Thoracic aorta (tissue), 2 donors: Measurements from ENCODE around the gene TRAF3IP1. TPM values are rescaled to one million over a fixed set of nuclear protein-coding genes. Genes with fewer than 3 reads are reported as not detected.

Experiments used
- ATAC-seq: fragments of 150-250 bp; one replicate; pipeline ENCODE4 v1.8.0; 2017; ENCODE audit warnings: low read depth; ENCODE audit not compliant: insufficient number of reproducible peaks, low FRiP score
- DNase-seq: peaks from one replicate; pipeline ENCODE4 v3.0.0-alpha.2; 2020; ENCODE audit warnings: low spot score
- H3K27ac ChIP-seq, 2 donors: fragments of 200-600 bp; sonication (generic); 1 replicate in 1 of 2; 2 replicates in 1 of 2; pipeline ENCODE4 v1.5.1; 2016; ENCODE audit warnings: mild to moderate bottlenecking in 2 of 2, moderate library complexity in 2 of 2
- H3K27me3 ChIP-seq: fragments of 200-600 bp; sonication (generic); replicated peaks from 2 replicates; pipeline ENCODE4 v1.6.0; 2016; ENCODE audit warnings: mild to moderate bottlenecking; ENCODE audit not compliant: insufficient read depth
- H3K36me3 ChIP-seq: fragments of 200-600 bp; sonication (generic); one replicate; pipeline ENCODE4 v1.5.1; 2016
- H3K4me1 ChIP-seq, 2 donors: fragments of 200-600 bp; sonication (generic); 1 replicate in 1 of 2; 2 replicates in 1 of 2; pipeline versions ENCODE4 v1.5.1 to v1.6.0; 2016; ENCODE audit warnings: low read depth in 2 of 2, mild to moderate bottlenecking in 1 of 2; ENCODE audit not compliant: control insufficient read depth in 1 of 2
- H3K4me3 ChIP-seq: fragments of 200-600 bp; sonication (generic); 2 replicates; pipeline ENCODE4 v1.5.1; 2016; ENCODE audit warnings: mild to moderate bottlenecking
- H3K9me3 ChIP-seq: fragments of 200-600 bp; sonication (generic); 2 replicates; pipeline ENCODE4 v1.5.1; 2016
- total RNA-seq, 2 donors: library from RNA; depleted of rRNA; stranded (reverse); fragments of >200 nt; gene quantifications; one replicate each; pipeline versions ENCODE4 v1.1.0 to v1.2.3, GENCODE V29; 2016
- TF ChIP-seq, protein P1 (sequence below): fragments of 200-600 bp; sonication (generic); IDR thresholded peaks from one replicate; pipeline ENCODE4 v1.5.1; 2019; ENCODE audit warnings: antibody characterized with exemption

TRAF3IP1 gene
- total RNA-seq, 2 donors from 2014 or later, result 19.4 to 23.7 TPM

GRCh38 chr2:238338710-238339394 lies 18.5 kb downstream of the TRAF3IP1 start:
- H3K9me3 ChIP-seq, result no peaks in the 10 kb centered on the region
- no peak for DNase-seq
- H3K4me1 ChIP-seq, result no peaks in the 10 kb centered on the region
- no peak overlapping the region for H3K27ac ChIP-seq
- H3K27me3 ChIP-seq, result no peaks in the 10 kb centered on the region
- H3K36me3 ChIP-seq, result peaks cover 15% of the 10 kb centered on the region
- TF ChIP-seq, protein P1, sequence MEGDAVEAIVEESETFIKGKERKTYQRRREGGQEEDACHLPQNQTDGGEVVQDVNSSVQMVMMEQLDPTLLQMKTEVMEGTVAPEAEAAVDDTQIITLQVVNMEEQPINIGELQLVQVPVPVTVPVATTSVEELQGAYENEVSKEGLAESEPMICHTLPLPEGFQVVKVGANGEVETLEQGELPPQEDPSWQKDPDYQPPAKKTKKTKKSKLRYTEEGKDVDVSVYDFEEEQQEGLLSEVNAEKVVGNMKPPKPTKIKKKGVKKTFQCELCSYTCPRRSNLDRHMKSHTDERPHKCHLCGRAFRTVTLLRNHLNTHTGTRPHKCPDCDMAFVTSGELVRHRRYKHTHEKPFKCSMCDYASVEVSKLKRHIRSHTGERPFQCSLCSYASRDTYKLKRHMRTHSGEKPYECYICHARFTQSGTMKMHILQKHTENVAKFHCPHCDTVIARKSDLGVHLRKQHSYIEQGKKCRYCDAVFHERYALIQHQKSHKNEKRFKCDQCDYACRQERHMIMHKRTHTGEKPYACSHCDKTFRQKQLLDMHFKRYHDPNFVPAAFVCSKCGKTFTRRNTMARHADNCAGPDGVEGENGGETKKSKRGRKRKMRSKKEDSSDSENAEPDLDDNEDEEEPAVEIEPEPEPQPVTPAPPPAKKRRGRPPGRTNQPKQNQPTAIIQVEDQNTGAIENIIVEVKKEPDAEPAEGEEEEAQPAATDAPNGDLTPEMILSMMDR, result no peak
- no peak overlapping the region for H3K4me3 ChIP-seq
- no peak for ATAC-seq

GRCh38 chr2:238339395-238339780 lies 19.1 kb downstream of the TRAF3IP1 start:
- Histone ChIP-seq H3K4me1 (no peaks in the 10 kb centered on the region), H3K27ac (no peak overlapping the region), H3K27me3 (no peaks in the 10 kb centered on the region), H3K36me3 (peaks cover 15% of the 10 kb centered on the region), H3K9me3 (no peaks in the 10 kb centered on the region), H3K4me3 (no peak overlapping the region)
- TF ChIP-seq, protein P1, result no peak
- DNase-seq, result no peak
- no peak for ATAC-seq

GRCh38 chr2:238339814-238340213 lies 19.5 kb downstream of the TRAF3IP1 start:
- Histone ChIP-seq H3K4me3 (no peak overlapping the region), H3K27ac (no peak overlapping the region), H3K4me1 (no peaks in the 10 kb centered on the region), H3K9me3 (no peaks in the 10 kb centered on the region), H3K27me3 (no peaks in the 10 kb centered on the region), H3K36me3 (peaks cover 15% of the 10 kb centered on the region)
- DNase-seq (no peak), ATAC-seq (no peak)
- TF ChIP-seq, protein P1, result no peak

- no peaks in the 10 kb centered on the region for H3K9me3 ChIP-seq
- no peak for DNase-seq
- TF ChIP-seq, protein P1, result no peak
- H3K27me3 ChIP-seq, result no peaks in the 10 kb centered on the region
- no peaks in the 10 kb centered on the region for H3K4me1 ChIP-seq
- H3K4me3 ChIP-seq, result no peak overlapping the region
- peaks cover 15% of the 10 kb centered on the region for H3K36me3 ChIP-seq
- H3K27ac ChIP-seq, result no peak overlapping the region
- ATAC-seq, result no peak
These were observed 21.2 kb downstream of the TRAF3IP1 start for GRCh38 chr2:238341536-238341935.

- H3K4me1 ChIP-seq, result no peaks in the 10 kb centered on the region
- no peak overlapping the region for H3K27ac ChIP-seq
- ATAC-seq, result no peak
- peaks cover 12% of the 10 kb centered on the region for H3K36me3 ChIP-seq
- no peak for DNase-seq
- H3K4me3 ChIP-seq, result no peak overlapping the region
- TF ChIP-seq, protein P1, result no peak
- no peaks in the 10 kb centered on the region for H3K9me3 ChIP-seq
- no peaks in the 10 kb centered on the region for H3K27me3 ChIP-seq
These were observed 23.7 kb downstream of the TRAF3IP1 start for GRCh38 chr2:238344035-238344434.
